Measurements from ENCODE around the gene DLX3. TPM values are rescaled to one million over a fixed set of nuclear protein-coding genes. Genes with fewer than 3 reads are reported as not detected.

The DLX3 gene
- total and polyA plus RNA-seq, 2 experiments from 2014 or later = 0.63 to 2.1 TPM

DNA sequence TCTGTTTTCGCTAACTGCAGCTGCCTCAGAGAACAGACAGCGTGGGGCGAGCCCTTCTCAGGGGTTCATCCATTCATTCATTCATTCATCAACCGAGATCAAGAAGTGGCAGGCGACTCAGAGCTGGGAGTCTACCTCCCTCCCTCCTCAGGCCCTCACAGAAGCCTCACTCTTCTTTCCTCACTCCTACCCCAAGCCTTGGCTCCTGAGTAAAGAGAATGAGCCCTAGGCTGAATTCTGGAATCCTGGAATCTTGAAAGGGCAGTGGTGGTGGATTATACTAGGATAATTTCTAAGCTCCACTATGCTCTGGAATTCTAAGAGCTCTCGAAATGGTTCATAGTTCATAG is 2.3 kb upstream of the DLX3 start:
- Histone ChIP-seq H3K9me3 (ENCODE audit: low read depth) (no peaks in the 10 kb centered on the region), H3K4me1 (ENCODE audit: low read depth) (peaks cover 3% of the 10 kb centered on the region), H3K4me3 (no peak overlapping the region), H3K27ac (no peak overlapping the region), H3K27me3 (peaks cover 86% of the 10 kb centered on the region), H3K36me3 (no peaks in the 10 kb centered on the region)
- DNase-seq (ENCODE audit: low read depth in 1 of 2, low spot score in 1 of 2) = no peak
- TF ChIP-seq, protein P1, sequence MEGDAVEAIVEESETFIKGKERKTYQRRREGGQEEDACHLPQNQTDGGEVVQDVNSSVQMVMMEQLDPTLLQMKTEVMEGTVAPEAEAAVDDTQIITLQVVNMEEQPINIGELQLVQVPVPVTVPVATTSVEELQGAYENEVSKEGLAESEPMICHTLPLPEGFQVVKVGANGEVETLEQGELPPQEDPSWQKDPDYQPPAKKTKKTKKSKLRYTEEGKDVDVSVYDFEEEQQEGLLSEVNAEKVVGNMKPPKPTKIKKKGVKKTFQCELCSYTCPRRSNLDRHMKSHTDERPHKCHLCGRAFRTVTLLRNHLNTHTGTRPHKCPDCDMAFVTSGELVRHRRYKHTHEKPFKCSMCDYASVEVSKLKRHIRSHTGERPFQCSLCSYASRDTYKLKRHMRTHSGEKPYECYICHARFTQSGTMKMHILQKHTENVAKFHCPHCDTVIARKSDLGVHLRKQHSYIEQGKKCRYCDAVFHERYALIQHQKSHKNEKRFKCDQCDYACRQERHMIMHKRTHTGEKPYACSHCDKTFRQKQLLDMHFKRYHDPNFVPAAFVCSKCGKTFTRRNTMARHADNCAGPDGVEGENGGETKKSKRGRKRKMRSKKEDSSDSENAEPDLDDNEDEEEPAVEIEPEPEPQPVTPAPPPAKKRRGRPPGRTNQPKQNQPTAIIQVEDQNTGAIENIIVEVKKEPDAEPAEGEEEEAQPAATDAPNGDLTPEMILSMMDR (IDR thresholded peaks at IDR 0.05; ENCODE audit: low read depth, low read length) = no peak

DNA sequence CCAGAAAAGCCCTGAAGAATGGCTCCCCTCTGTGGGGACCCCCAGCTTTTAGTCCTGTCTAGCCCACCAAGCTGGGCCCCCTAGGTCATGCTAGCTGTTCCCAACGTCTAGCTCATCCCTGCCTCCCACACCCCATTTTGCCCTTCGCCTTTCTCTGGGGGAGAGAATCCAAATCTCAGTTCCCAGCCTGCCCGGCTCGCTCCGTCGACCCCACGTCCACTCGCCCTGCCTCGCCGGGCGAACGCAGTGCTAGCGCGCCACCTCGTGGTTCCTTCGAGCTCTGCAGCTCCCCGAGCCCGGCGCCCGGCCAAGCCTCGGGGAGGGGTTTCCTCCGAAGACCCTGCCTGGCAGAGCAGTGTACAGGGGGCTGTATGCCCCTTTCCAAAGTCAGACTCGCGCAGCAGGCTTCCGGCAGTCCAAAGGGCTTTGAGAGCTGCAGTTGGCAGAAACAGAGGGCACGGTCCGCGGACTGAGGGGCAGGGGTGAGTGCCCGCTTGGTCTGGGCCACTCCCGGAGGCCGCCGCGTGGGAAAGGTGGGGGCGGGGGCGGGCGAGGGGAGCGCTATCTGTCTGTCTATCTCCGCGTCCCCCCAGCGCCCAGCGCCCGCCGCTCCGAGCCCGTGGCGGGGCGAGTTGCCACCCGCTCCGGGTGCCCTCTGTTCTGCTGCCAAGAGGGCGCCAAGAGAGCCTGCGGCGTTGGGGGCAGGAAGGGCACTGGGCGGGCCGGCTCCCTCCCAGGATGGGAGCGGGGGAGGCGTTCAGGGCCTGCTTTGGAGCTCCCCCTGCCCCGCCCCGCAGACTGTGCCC is 1.7 kb upstream of the DLX3 start:
- H3K27me3 ChIP-seq = peaks cover 86% of the 10 kb centered on the region
- TF ChIP-seq, protein P1 (IDR thresholded peaks at IDR 0.05; ENCODE audit: low read depth, low read length) = peak; percentile 97
- H3K4me1 ChIP-seq (ENCODE audit: low read depth) = peaks cover 3% of the 10 kb centered on the region
- H3K27ac ChIP-seq = no peak overlapping the region
- peak; percentile 40 to 80 for DNase-seq (ENCODE audit: low read depth in 1 of 2, low spot score in 1 of 2)
- H3K36me3 ChIP-seq = no peaks in the 10 kb centered on the region
- peak overlapping the region; percentile 30 for H3K4me3 ChIP-seq
- no peaks in the 10 kb centered on the region for H3K9me3 ChIP-seq (ENCODE audit: low read depth)

DNA sequence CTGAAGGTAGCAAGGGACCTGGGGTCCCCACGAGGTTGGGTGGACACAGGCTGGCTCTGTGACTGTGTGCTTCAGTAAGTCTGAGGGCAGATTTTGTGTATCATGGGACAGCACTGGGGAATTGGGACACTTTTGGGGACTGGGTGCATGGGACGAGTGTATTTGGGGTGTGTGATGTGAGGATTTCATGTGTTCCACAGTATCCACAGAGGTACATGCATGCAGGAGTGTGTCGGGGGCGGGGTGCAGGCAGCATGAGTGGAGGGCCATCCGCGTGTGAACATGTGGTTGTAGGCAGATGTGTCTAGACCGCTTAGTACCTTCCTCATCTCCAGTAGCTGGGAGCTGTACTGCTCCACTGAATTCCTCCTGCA is 1.1 kb upstream of the DLX3 start:
- Histone ChIP-seq H3K27me3 (peaks cover 86% of the 10 kb centered on the region), H3K9me3 (ENCODE audit: low read depth) (no peaks in the 10 kb centered on the region), H3K4me3 (no peak overlapping the region), H3K27ac (no peak overlapping the region), H3K4me1 (ENCODE audit: low read depth) (peaks cover 3% of the 10 kb centered on the region), H3K36me3 (no peaks in the 10 kb centered on the region)
- TF ChIP-seq, protein P1 (IDR thresholded peaks at IDR 0.05; ENCODE audit: low read depth, low read length) = no peak
- DNase-seq (ENCODE audit: low read depth in 1 of 2, low spot score in 1 of 2) = no peak

DNA sequence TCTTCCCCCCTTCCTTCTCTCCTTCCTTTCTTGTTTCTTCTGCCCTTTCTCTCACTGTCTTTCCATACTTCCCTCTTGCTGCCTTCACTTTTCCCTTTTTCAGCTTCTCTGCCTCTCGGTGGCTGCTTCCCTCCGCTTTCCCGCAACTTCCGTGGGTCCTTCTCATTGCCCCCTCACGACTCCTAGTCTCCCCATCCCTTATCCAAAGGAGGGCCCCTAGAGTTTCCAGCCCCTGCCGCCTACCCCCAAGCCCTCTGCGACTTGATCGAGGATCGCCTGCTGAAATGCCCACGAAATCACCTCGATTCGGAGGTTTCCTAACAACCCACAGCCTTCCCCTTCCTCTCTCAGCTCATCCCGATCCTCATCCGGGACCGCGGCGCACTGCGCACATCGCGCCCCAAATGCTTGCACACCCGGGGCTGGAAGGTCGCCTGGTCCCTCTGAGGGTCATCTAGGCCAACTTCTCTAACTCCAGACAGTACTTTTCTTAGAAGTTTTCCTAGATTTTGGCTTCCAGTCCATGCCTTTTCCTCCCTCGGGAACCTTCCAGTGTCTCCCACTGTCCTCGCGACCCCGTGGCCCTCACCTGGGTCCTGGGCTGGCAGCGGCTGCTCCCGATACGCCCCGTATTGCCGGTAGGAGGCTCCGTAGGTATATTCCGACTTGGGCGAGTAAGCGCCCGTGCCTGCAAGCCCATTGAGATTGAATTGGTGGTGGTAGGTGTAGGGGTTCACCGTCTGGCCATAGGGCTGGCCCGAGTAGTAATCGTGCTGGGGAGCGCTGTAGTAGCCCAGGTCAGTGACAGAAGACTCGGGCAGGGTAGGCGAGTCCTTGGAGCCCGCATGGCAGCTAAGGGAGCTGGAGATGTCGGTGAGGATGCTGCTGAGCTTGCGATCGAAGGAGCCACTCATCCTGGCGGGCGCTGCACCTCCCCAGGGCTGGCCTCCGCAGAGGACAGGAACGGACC is 654 bp downstream of the DLX3 start:
- TF ChIP-seq, protein P1 (IDR thresholded peaks at IDR 0.05; ENCODE audit: low read depth, low read length) = no peak
- no peak for DNase-seq (ENCODE audit: low read depth in 1 of 2, low spot score in 1 of 2)
- Histone ChIP-seq H3K4me1 (ENCODE audit: low read depth) (peaks cover 3% of the 10 kb centered on the region), H3K4me3 (peak overlapping the region; percentile 29), H3K36me3 (no peaks in the 10 kb centered on the region), H3K27ac (no peak overlapping the region), H3K9me3 (ENCODE audit: low read depth) (no peaks in the 10 kb centered on the region), H3K27me3 (peaks cover 86% of the 10 kb centered on the region)

DNA sequence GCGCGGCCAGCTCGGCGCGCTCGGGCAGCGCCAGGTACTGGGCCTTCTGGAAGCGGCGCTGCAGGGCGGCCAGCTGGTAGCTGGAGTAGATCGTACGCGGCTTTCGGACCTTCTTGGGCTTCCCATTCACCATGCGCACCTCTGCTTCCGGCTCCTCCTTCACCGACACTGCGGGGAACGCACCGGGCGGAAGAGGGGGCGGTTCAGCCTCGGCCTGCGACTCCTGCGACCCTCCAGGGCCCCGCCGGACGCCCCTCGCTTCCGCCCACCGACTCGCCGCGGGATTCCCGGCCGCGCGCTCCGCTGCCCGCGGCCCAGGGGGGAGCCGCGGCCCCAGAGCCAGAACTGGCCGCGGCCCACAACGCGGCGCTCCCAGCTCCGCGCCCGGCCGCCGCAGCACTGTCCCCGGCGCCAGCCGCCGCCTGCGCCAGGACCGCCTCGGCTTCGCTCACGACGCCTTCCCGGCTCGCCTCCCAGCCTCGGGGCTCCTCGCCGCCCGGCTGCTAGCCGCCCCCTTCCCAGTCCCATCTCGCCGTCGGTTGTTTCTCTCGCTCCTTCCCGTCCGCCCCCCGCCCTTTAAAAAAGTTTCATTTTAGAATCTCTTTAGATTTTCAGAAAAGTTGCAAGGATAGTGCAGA is 1.5 kb downstream of the DLX3 start:
- DNase-seq (ENCODE audit: low read depth in 1 of 2, low spot score in 1 of 2) = peak; percentile 11 to 66
- Histone ChIP-seq H3K4me1 (ENCODE audit: low read depth) (peaks cover 3% of the 10 kb centered on the region), H3K27me3 (peaks cover 91% of the 10 kb centered on the region), H3K4me3 (peak overlapping the region; percentile 29), H3K9me3 (ENCODE audit: low read depth) (no peaks in the 10 kb centered on the region), H3K27ac (no peak overlapping the region), H3K36me3 (no peaks in the 10 kb centered on the region)
- TF ChIP-seq, protein P1 (IDR thresholded peaks at IDR 0.05; ENCODE audit: low read depth, low read length) = no peak
